Immature natural killer cell (primary cell): ENCODE results near the gene SERPINB5. TPM values are rescaled to one million over a fixed set of nuclear protein-coding genes. Genes with fewer than 3 reads are reported as not detected.
A peak's percentile ranks its signal among the peaks of the same experiment; 100 is the strongest.

ENCODE experiments used
- DNase-seq, 3 donors: peaks; one replicate each; pipeline ENCODE4 v3.0.0; 2022; ENCODE audit warnings: mixed read lengths in 1 of 3
- H3K27ac Mint-ChIP-seq, 6 donors: one replicate each; pipeline ENCODE4 v1.8.0; 2020; ENCODE audit warnings: mixed read lengths in 6 of 6, mild to moderate bottlenecking in 5 of 6, inconsistent platforms in 4 of 6, moderate library complexity in 3 of 6
- H3K27me3 Mint-ChIP-seq, 3 donors: one replicate each; pipeline ENCODE4 v1.8.0; 2020 to 2021; ENCODE audit warnings: low read depth in 3 of 3, mild to moderate bottlenecking in 3 of 3, mixed read lengths in 3 of 3, moderate library complexity in 3 of 3, inconsistent platforms in 1 of 3
- H3K36me3 Mint-ChIP-seq, 3 donors: one replicate each; pipeline ENCODE4 v1.8.0; 2020; ENCODE audit warnings: mixed read lengths in 3 of 3, inconsistent platforms in 2 of 3, mild to moderate bottlenecking in 2 of 3
- H3K4me1 Mint-ChIP-seq, 2 donors: one replicate each; pipeline ENCODE4 v1.8.0; 2020; ENCODE audit warnings: inconsistent platforms in 2 of 2, mild to moderate bottlenecking in 2 of 2, mixed read lengths in 2 of 2, moderate library complexity in 1 of 2
- H3K4me3 Mint-ChIP-seq, 5 donors: one replicate each; pipeline ENCODE4 v1.8.0; 2020; ENCODE audit warnings: mild to moderate bottlenecking in 5 of 5, mixed read lengths in 5 of 5, inconsistent platforms in 3 of 5, moderate library complexity in 3 of 5
- H3K9me3 Mint-ChIP-seq, 6 donors: one replicate each; pipeline ENCODE4 v1.8.0; 2020; ENCODE audit warnings: mild to moderate bottlenecking in 6 of 6, mixed read lengths in 6 of 6, inconsistent platforms in 4 of 6, moderate library complexity in 3 of 6
- polyA plus RNA-seq, 3 donors: library from polyadenylated mRNA; unstranded; fragments of 300-500 nt; fragmentation: Illumina TruSeq; gene quantifications; one replicate each; pipeline ENCODE4 v1.2.3, GENCODE V29; 2021

The SERPINB5 gene
- polyA plus RNA-seq, 3 donors from 2014 or later, result not detected

GRCh38 chr18:63480915-63481314, 4.2 kb downstream of the SERPINB5 start:
- no peaks in the 10 kb centered on the region for H3K36me3 Mint-ChIP-seq
- no peak for DNase-seq
- H3K27ac Mint-ChIP-seq, result no peak overlapping the region
- peaks cover 0 to 14% (median 9%) of the 10 kb centered on the region in 3 donors for H3K27me3 Mint-ChIP-seq
- peaks cover 0 to 2% (median 0%) of the 10 kb centered on the region in 6 donors for H3K9me3 Mint-ChIP-seq
- no peaks in the 10 kb centered on the region for H3K4me1 Mint-ChIP-seq
- H3K4me3 Mint-ChIP-seq, result no peak overlapping the region

- DNase-seq, result no peak
- Mint-ChIP-seq H3K27me3 (peaks cover 0 to 11% (median 11%) of the 10 kb centered on the region in 3 donors), H3K36me3 (no peaks in the 10 kb centered on the region), H3K4me1 (no peaks in the 10 kb centered on the region), H3K4me3 (no peak overlapping the region), H3K27ac (no peak overlapping the region), H3K9me3 (no peaks in the 10 kb centered on the region)
Observed at GRCh38 chr18:63487676-63488075, 10.9 kb downstream of the SERPINB5 start.

- Mint-ChIP-seq H3K27ac (no peak overlapping the region), H3K4me3 (no peak overlapping the region), H3K27me3 (peaks cover 0 to 11% (median 11%) of the 10 kb centered on the region in 3 donors), H3K36me3 (no peaks in the 10 kb centered on the region), H3K9me3 (no peaks in the 10 kb centered on the region), H3K4me1 (no peaks in the 10 kb centered on the region)
- no peak for DNase-seq
Observed at GRCh38 chr18:63488160-63488559, 11.4 kb downstream of the SERPINB5 start.

- Mint-ChIP-seq H3K4me1 (no peaks in the 10 kb centered on the region), H3K27me3 (peaks cover 0 to 3% (median 2%) of the 10 kb centered on the region in 3 donors), H3K4me3 (no peak overlapping the region), H3K9me3 (no peaks in the 10 kb centered on the region), H3K27ac (no peak overlapping the region), H3K36me3 (no peaks in the 10 kb centered on the region)
- no peak for DNase-seq
Observed at GRCh38 chr18:63492851-63493250, 16.1 kb downstream of the SERPINB5 start.

- Mint-ChIP-seq H3K27ac (no peak overlapping the region), H3K4me1 (no peaks in the 10 kb centered on the region), H3K9me3 (no peaks in the 10 kb centered on the region), H3K36me3 (no peaks in the 10 kb centered on the region), H3K4me3 (no peak overlapping the region), H3K27me3 (peaks cover 0 to 3% (median 2%) of the 10 kb centered on the region in 3 donors)
- DNase-seq, result no peak
Observed at GRCh38 chr18:63495675-63496074, 18.9 kb downstream of the SERPINB5 start.

- H3K4me1 Mint-ChIP-seq, result no peaks in the 10 kb centered on the region
- H3K9me3 Mint-ChIP-seq, result no peaks in the 10 kb centered on the region
- H3K36me3 Mint-ChIP-seq, result no peaks in the 10 kb centered on the region
- DNase-seq, result no peak
- peaks cover 0 to 6% (median 3%) of the 10 kb centered on the region in 3 donors for H3K27me3 Mint-ChIP-seq
- no peak overlapping the region for H3K27ac Mint-ChIP-seq
- H3K4me3 Mint-ChIP-seq, result no peak overlapping the region
Observed at GRCh38 chr18:63505566-63506335, 29.0 kb downstream of the SERPINB5 start.

- H3K27ac Mint-ChIP-seq, result no peak overlapping the region
- H3K4me3 Mint-ChIP-seq, result no peak overlapping the region
- DNase-seq, result no peak
- no peaks in the 10 kb centered on the region for H3K36me3 Mint-ChIP-seq
- no peaks in the 10 kb centered on the region for H3K4me1 Mint-ChIP-seq
- peaks cover 0 to 6% (median 3%) of the 10 kb centered on the region in 3 donors for H3K27me3 Mint-ChIP-seq
- H3K9me3 Mint-ChIP-seq, result no peaks in the 10 kb centered on the region
Observed at GRCh38 chr18:63506336-63506646, 29.5 kb downstream of the SERPINB5 start.

- no peak for DNase-seq
- no peaks in the 10 kb centered on the region for H3K36me3 Mint-ChIP-seq
- peaks cover 0 to 6% (median 3%) of the 10 kb centered on the region in 3 donors for H3K27me3 Mint-ChIP-seq
- no peaks in the 10 kb centered on the region for H3K9me3 Mint-ChIP-seq
- H3K27ac Mint-ChIP-seq, result no peak overlapping the region
- H3K4me3 Mint-ChIP-seq, result no peak overlapping the region
- H3K4me1 Mint-ChIP-seq, result no peaks in the 10 kb centered on the region
Observed at GRCh38 chr18:63508596-63508995, 31.8 kb downstream of the SERPINB5 start.

- Mint-ChIP-seq H3K27me3 (peaks cover 0 to 5% (median 3%) of the 10 kb centered on the region in 3 donors), H3K9me3 (no peaks in the 10 kb centered on the region), H3K36me3 (no peaks in the 10 kb centered on the region), H3K4me1 (no peaks in the 10 kb centered on the region), H3K4me3 (no peak overlapping the region), H3K27ac (no peak overlapping the region)
- no peak for DNase-seq
Observed at GRCh38 chr18:63511285-63511684, 34.5 kb downstream of the SERPINB5 start.

- Mint-ChIP-seq H3K9me3 (no peaks in the 10 kb centered on the region), H3K27me3 (peaks cover 0 to 3% (median 0%) of the 10 kb centered on the region in 3 donors), H3K4me1 (no peaks in the 10 kb centered on the region), H3K4me3 (no peak overlapping the region), H3K36me3 (no peaks in the 10 kb centered on the region), H3K27ac (no peak overlapping the region)
- DNase-seq, result no peak
Observed at GRCh38 chr18:63514326-63514725, 37.6 kb downstream of the SERPINB5 start.

- Mint-ChIP-seq H3K4me1 (no peaks in the 10 kb centered on the region), H3K36me3 (no peaks in the 10 kb centered on the region), H3K9me3 (no peaks in the 10 kb centered on the region), H3K4me3 (no peak overlapping the region), H3K27me3 (peaks cover 0 to 1% (median 0%) of the 10 kb centered on the region in 3 donors), H3K27ac (no peak overlapping the region)
- DNase-seq, result no peak
Observed at GRCh38 chr18:63514888-63515678, 38.3 kb downstream of the SERPINB5 start.

- H3K27me3 Mint-ChIP-seq, result peaks cover 0 to 1% (median 0%) of the 10 kb centered on the region in 3 donors
- no peaks in the 10 kb centered on the region for H3K36me3 Mint-ChIP-seq
- no peaks in the 10 kb centered on the region for H3K4me1 Mint-ChIP-seq
- DNase-seq, result no peak
- H3K9me3 Mint-ChIP-seq, result no peaks in the 10 kb centered on the region
- no peak overlapping the region for H3K27ac Mint-ChIP-seq
- H3K4me3 Mint-ChIP-seq, result no peak overlapping the region
Observed at GRCh38 chr18:63515801-63516200, 39.0 kb downstream of the SERPINB5 start.

- no peak overlapping the region for H3K4me3 Mint-ChIP-seq
- peaks cover 0 to 2% (median 1%) of the 10 kb centered on the region in 3 donors for H3K27me3 Mint-ChIP-seq
- H3K36me3 Mint-ChIP-seq, result no peaks in the 10 kb centered on the region
- no peaks in the 10 kb centered on the region for H3K4me1 Mint-ChIP-seq
- no peak overlapping the region for H3K27ac Mint-ChIP-seq
- H3K9me3 Mint-ChIP-seq, result no peaks in the 10 kb centered on the region
- peak; percentile 37 to 64 (median 51) for DNase-seq
Observed at GRCh38 chr18:63518178-63519012, 41.6 kb downstream of the SERPINB5 start.
